Mucosa of descending colon (tissue), 3 donors: ENCODE results near the gene DYNC1H1. TPM values are rescaled to one million over a fixed set of nuclear protein-coding genes. Genes with fewer than 3 reads are reported as not detected.
A peak's percentile ranks its signal among the peaks of the same experiment; 100 is the strongest.

ENCODE experiments used
- ATAC-seq: fragments of 200-7000 bp; cut with Tn5 transposase; one replicate; pipeline ENCODE4 v1.9.1; 2020; ENCODE audit warnings: mild to moderate bottlenecking, moderate library complexity
- DNase-seq, 3 donors: peaks; one replicate each; pipeline ENCODE4 v3.0.0-alpha.2; 2020
- H3K36me3 ChIP-seq: fragments of 200-600 bp; one replicate; pipeline ENCODE4 v1.8.0; 2021; ENCODE audit warnings: low read depth, mild to moderate bottlenecking
- H3K4me1 ChIP-seq: fragments of 200-600 bp; one replicate; pipeline ENCODE4 v1.8.0; 2021; ENCODE audit warnings: low read depth, mild to moderate bottlenecking
- H3K4me3 ChIP-seq: fragments of 200-600 bp; one replicate; pipeline ENCODE4 v1.8.0; 2021; ENCODE audit warnings: mild to moderate bottlenecking
- H3K9me3 ChIP-seq: fragments of 200-600 bp; one replicate; pipeline ENCODE4 v1.8.0; 2021; ENCODE audit warnings: mild to moderate bottlenecking
- CTCF ChIP-seq: fragments of 200-600 bp; IDR thresholded peaks from one replicate; pipeline ENCODE4 v1.8.0; 2022; ENCODE audit warnings: antibody characterized with exemption, mild to moderate bottlenecking
- intact Hi-C, 2 donors: fragments of 100-400 bp; cut with DNase I in 1 of 2; cut with micrococcal nuclease in 1 of 2; formaldehyde crosslinking; loops; one replicate each; pipeline versions ENCODE4 v1.11.0 to v1.11.1; 2022; cut with DNase I, micrococcal nuclease
- total RNA-seq, 3 donors: library from RNA; stranded (reverse); fragmentation: NEBNext Ultra II Directional in 2 of 3; extraction: Animal tissue kit (Norgen Biotek cat#: 25700) in 2 of 3; gene quantifications; one replicate each; pipeline versions ENCODE4 v1.2.1 to v1.2.4, GENCODE V29; 2021 to 2023
- donor health status: DM: no; HTN: no; CAD: no; lungs with moderate emphysema.
- donor health status: DM: no; HTN: no; CAD: no.
- donor health status: DM: no; HTN: yes; CAD: no.

The DYNC1H1 gene
- total RNA-seq, 3 donors from 2014 or later: 403 to 547 (median 409) TPM

GRCh38 chr14:102020058-102020971, 55.9 kb downstream of the DYNC1H1 start:
- intact Hi-C loops: no loop called here
- H3K4me1 ChIP-seq: no peaks in the 10 kb centered on the region
- peaks cover 40% of the 10 kb centered on the region for H3K36me3 ChIP-seq
- no peak for ATAC-seq
- DNase-seq: peak in 1 of 3 donors; percentile 34
- TF ChIP-seq CTCF: no peak
- H3K4me3 ChIP-seq: no peak overlapping the region
- no peaks in the 10 kb centered on the region for H3K9me3 ChIP-seq

GRCh38 chr14:102026934-102027333, 62.6 kb downstream of the DYNC1H1 start:
- DNase-seq (no peak), ATAC-seq (no peak)
- H3K36me3 ChIP-seq: peaks cover 26% of the 10 kb centered on the region
- peaks cover 11% of the 10 kb centered on the region for H3K4me1 ChIP-seq
- H3K9me3 ChIP-seq: no peaks in the 10 kb centered on the region
- TF ChIP-seq CTCF: no peak
- no peak overlapping the region for H3K4me3 ChIP-seq
- intact Hi-C loops: no loop called here

- peaks cover 11% of the 10 kb centered on the region for H3K4me1 ChIP-seq
- intact Hi-C loops: no loop called here
- peak; percentile 55 for ATAC-seq
- TF ChIP-seq CTCF: no peak
- H3K36me3 ChIP-seq: peaks cover 31% of the 10 kb centered on the region
- no peak for DNase-seq
- no peaks in the 10 kb centered on the region for H3K9me3 ChIP-seq
- no peak overlapping the region for H3K4me3 ChIP-seq
Observed at GRCh38 chr14:102027951-102028350, 63.6 kb downstream of the DYNC1H1 start.

- Histone ChIP-seq H3K4me1 (peaks cover 11% of the 10 kb centered on the region), H3K4me3 (no peak overlapping the region), H3K9me3 (no peaks in the 10 kb centered on the region), H3K36me3 (peaks cover 26% of the 10 kb centered on the region)
- peak in 2 of 3 donors; percentile 13 to 60 for DNase-seq
- TF ChIP-seq CTCF: no peak
- peak; percentile 98 for ATAC-seq
- intact Hi-C loops: no loop called here
Observed at GRCh38 chr14:102028733-102029132, 64.4 kb downstream of the DYNC1H1 start.

GRCh38 chr14:102029956-102030355, 65.6 kb downstream of the DYNC1H1 start:
- intact Hi-C loops: no loop called here
- no peaks in the 10 kb centered on the region for H3K9me3 ChIP-seq
- no peak for TF ChIP-seq CTCF
- no peak overlapping the region for H3K4me3 ChIP-seq
- peaks cover 11% of the 10 kb centered on the region for H3K4me1 ChIP-seq
- peaks cover 33% of the 10 kb centered on the region for H3K36me3 ChIP-seq
- ATAC-seq (no peak), DNase-seq (no peak)
